ENCODE measurements around the gene FAM181B.

DNA sequence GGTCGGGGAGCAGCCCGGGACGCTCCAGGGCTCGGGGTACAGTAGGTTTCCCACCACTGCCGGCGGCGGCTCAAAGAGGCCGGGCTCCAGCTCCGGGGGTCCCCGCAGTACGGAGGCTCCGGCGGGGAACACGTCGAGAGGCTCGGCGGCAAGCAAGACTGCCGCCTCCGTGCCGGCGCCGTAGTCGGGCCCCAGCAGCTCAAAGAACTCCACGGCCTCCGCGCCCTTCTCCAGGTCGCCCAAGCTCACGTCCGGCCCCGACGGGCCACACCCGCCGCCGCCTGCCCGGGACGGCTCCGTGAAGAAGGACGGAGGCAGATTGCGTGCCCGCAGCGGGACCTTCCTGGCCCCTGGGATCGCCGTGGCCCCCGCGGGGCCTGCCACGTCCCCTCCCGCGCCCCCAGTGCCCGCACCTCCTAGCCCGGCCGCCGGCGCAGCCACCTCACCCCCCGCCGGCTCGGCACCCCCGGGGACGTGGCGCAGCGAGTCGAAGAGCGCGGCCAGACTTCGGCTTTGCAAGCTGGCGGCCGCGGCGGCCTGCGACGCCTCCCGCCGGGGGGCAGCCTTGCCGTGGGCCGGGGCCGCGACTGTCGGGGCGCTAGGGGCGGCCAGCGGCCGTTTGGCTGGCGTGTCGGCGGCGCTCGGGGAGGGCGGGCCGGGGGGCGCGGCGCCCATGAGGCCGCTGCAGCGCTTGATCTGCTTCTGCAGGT, 775 bp downstream of the FAM181B start:
- TF ChIP-seq CTCF (IDR thresholded peaks at IDR 0.05; ENCODE audit: poor library complexity) (no peak), EZH2 (IDR thresholded peaks at IDR 0.05; ENCODE audit: borderline replicate concordance) (peak; percentile 83), EZH2phosphoT487 (IDR thresholded peaks at IDR 0.05; ENCODE audit: low read depth, severe bottlenecking, unreplicated experiment) (no peak)

All from hepatocyte (in vitro differentiated cells).